A172 (cell line): ENCODE results near the gene SNRPD3. TPM values are rescaled to one million over a fixed set of nuclear protein-coding genes. Genes with fewer than 3 reads are reported as not detected.

ENCODE experiments used
- DNase-seq: peaks from one replicate; pipeline ENCODE4 v3.0.0-alpha.2; 2015; ENCODE audit warnings: low spot score
- total RNA-seq: library from RNA; depleted of rRNA; stranded (reverse); fragments of >200 nt; shearing (Covaris generic); gene quantifications from 2 replicates; pipeline ENCODE4 v1.2.3, GENCODE V29; 2014

The SNRPD3 gene
- total RNA-seq, 1 experiment from 2014 or later: 187 TPM

DNA sequence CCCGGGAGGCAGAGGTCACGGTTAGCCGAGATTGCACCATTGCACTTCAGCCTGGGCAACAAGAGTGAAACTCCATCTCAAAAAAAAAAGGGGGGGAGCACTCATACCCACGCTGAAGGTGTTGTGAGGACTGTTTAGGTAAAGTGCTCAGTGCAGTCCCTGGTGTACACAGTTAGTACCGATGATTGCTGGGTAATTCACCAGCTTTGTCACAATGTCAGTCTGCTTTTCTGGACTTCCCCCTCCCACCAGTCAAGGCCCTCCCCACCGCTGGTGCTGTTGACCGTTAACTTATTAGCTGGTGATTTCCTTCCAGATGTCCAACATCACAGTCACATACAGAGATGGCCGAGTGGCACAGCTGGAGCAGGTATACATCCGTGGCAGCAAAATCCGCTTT lies 11.9 kb downstream of the SNRPD3 start:
- no peak for DNase-seq

- no peak for DNase-seq
Measured at GRCh38 chr22:24571266-24571665, 15.5 kb downstream of the SNRPD3 start.

DNA sequence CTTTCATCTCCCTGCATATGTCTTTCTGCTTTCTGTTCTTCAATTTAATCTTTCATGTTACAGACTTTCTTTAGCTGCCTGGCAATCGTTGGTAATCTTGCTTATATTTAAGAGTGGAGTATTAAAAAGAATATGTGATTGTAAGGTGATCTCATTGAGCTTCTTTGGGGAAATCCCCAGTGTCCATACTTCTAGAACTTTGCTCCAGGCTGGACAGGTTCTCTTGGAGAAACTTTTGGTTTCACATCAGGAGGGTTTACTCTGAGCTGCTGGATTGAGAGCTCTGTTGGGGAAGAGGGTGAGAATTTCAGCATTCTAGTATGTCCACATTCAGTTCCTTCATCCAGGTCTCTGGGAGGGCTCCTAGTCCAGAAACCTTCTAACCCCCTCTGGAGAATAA lies 21.0 kb downstream of the SNRPD3 start:
- DNase-seq: no peak

DNA sequence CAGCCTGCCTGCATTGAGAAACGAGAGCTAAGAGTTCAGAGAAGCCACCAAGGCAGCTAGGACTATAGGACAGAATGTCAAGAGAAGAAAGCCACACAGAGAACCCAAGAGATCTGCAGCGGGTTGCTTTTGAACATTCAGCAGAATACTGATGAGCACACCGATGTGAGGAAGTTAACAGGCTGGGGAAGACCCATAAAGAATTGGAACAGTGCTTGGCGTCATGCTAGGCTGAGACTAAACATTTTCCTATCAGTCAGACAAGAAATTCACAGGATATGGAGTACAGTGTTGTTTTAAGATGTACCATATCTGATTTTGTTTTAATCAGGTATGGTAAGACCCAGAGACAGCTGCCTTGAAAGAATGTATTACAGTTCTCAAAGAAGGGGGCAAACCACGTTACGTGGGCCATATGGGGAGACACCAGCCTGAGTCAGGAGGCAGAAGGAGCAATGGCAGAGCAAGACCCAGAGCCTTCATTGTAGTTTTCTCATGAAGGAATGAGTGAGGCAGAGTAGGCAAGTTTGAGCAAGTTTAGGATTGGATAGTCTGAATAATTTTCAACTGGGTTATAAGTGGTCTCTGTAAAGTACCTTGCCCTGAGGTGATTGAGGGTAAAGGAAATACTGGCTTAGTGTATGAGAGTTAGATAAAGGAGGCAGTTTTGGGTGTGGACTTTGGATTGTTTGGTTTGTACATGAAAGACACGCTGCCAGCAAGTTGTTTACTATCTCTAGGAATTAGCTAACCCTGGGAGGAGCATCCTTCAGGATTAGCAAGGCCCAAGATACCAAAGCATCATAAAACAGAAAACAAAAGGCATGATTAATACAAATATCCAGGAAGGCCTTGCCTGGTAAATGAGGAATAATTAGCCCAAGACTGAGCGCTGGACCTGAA lies 22.8 kb downstream of the SNRPD3 start:
- DNase-seq: no peak

- DNase-seq: no peak
Measured at GRCh38 chr22:24579258-24579601, 23.4 kb downstream of the SNRPD3 start.

DNA sequence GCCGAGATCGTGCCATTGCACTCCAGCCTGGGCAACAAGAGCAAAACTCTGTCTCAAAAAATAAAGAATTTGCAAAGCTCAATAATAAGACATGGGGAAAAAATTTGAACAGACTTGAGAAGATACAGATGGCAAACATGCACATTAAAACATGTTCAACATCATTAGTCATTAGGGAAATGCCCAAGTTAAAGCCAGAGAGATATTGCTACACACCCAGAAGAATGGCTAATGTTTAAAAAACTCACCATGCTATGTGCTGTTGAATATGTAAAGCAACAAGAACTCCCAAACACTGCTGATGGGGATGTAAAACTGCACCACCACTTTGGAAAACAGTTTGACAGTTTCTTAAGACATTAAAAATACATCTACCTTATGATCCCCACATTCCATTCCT lies 24.5 kb downstream of the SNRPD3 start:
- DNase-seq: peak; percentile 23

- DNase-seq: no peak
Measured at GRCh38 chr22:24582056-24582814, 26.4 kb downstream of the SNRPD3 start.

DNA sequence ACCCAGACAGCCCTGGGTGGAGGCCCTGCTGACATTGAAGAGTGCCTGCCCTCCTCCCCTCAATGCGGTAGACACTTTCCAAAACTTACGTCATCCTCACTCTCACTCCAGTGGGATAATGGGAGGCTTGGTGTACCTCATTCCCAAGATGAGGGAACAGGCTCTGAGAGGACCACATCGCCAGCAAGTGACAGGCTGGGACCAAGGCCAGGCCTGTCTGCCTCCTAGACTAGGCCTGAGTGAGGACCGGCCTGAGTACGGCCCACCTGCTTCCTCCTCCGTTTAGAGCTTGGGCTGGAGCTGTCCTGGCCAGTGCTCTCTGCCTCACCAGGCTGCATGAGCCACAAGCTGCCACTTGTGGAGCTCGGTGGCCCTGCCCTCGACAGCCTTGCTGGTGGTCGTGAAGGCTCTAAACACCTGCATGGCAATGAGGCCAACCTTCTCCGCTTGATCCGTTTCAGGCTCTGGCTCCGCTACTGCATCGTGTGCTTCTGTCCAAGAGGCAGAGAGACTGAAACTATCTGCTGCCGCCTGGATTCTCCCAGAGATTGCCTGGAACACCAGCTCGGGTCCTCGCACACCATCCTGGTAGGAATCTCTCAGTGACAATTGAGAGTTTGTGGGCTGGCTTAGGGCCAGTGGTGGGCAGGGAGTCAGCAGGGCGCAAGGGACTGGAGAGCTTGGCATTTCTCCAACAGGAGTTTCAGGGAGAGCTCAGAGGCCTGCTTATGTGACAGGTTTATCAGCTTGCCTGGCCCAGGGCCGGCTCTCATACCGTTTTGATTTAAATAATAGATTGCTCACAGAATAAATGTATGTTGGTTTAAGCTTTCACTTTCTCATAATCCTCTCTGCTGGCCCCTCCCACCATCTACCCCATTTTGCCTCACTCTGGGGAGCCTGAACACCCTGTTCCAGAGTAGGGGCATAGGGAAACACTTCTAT lies 27.7 kb downstream of the SNRPD3 start:
- peak; percentile 23 for DNase-seq

GRCh38 chr22:24584166-24584790 lies 28.5 kb downstream of the SNRPD3 start:
- DNase-seq: no peak

DNA sequence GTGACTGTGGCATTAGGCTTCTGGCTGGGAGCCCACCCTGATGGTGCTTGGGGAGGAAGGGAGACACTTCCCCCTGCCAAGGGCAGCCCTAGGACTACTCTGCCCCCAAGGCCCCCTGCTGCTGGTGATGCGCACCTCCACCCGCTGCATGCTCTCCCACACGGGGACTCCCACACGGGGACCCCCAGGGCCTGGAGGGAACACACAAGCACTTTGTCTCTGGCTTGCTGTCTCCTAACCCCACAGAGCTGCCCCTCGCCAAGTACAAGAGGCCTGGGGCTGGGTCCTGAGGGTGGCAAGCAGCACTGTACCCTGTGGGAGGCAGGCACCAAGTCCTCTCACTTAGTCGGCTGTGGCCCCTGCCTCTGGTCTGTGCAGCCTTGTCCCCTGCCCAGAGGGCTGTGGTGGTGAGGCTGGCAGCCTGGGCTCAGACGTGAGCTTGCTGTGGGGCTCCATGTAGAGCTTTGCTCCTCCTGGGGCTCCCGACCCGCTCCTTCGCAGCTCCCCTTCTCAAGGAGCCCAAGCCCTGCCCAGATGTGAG lies 29.1 kb downstream of the SNRPD3 start:
- no peak for DNase-seq

- no peak for DNase-seq
Measured at GRCh38 chr22:24585461-24585860, 29.7 kb downstream of the SNRPD3 start.

DNA sequence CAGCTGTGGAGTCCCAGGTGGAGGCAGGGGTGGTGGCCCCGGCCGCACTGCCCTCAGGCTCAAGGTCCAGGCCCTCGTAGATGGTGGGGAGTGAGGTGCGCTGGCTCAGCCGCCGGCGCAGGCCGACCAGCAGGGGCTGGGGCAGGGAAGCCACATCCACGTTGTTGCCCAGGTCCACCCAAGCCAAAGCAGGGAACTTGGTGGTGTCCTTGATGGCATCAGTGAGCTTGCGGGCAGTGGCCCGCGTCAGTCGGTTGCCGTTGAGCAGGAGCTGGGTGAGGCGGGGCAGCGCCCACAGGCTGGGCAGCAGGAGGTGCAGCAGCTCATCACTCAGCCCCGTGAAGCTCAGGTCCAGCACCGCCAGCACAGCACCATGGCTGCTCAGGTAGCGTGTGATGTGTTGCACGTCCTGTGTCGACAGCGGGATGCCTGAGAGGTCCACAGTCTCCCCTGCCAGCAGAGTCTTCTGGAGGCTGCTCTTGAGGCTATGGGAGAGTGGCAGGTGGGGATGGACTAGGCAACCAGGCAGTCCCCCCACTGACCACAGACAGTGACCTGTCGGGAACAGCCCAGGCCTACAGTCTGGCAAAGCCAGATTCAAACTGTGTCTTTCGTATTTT lies 30.2 kb downstream of the SNRPD3 start:
- no peak for DNase-seq

DNA sequence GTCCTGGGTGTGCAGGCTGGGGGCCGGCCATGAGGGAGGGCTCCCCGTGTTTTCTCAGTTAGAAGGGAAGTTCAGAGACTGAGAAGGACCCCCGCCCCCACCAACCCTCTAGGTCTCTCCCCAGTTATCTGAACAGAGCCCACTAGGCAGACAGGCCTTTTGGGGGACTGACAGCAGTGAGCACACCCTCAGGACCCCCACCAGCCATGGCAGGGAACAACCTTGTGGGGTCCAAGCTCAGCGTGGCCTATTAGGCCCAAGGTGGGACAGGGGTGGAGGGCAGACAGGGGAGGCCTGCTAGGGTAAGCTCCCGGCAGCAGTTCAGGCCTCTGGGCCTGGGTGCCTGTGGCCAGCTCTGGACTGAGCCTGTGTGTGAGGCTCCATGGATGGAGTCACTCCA lies 31.5 kb downstream of the SNRPD3 start:
- DNase-seq: no peak

DNA sequence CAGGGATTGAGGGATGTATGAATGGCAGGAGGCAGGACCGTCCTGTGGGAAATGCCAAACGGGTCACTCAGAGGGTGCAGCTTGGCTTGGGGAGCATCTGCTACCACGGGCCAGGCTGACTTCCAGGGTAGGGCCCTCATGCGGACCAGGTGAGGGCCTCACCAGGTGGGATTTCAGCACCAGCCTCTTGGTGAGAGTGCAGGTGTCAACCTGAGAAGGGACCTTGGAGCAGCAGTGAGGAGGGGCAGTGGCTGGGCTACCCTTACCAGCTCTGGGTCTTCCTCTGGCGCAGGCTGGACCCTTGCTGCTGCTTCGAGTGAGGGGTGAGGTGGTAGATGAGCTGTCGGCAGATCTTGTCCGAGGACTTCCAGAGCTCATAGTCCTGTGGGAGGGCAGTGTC lies 32.1 kb downstream of the SNRPD3 start:
- no peak for DNase-seq

DNA sequence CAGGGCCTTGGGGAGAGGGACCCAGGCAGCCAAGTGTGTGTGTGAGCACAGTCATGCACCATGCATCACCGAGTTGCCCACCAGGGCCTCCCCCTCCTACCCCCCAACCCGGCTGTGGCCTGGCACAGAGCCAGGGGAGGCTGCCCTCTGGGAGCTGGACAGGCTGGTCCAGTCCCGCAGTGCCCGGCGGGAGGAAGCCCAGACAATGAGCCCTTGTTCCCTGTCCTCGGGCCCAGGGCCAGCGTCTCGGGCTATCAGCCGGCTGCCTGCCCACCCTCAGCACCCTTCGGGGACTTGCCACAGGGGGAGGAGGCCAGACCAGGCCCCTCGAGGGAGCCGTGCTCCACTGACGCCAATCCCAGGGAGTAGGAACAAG lies 32.6 kb downstream of the SNRPD3 start:
- no peak for DNase-seq

DNA sequence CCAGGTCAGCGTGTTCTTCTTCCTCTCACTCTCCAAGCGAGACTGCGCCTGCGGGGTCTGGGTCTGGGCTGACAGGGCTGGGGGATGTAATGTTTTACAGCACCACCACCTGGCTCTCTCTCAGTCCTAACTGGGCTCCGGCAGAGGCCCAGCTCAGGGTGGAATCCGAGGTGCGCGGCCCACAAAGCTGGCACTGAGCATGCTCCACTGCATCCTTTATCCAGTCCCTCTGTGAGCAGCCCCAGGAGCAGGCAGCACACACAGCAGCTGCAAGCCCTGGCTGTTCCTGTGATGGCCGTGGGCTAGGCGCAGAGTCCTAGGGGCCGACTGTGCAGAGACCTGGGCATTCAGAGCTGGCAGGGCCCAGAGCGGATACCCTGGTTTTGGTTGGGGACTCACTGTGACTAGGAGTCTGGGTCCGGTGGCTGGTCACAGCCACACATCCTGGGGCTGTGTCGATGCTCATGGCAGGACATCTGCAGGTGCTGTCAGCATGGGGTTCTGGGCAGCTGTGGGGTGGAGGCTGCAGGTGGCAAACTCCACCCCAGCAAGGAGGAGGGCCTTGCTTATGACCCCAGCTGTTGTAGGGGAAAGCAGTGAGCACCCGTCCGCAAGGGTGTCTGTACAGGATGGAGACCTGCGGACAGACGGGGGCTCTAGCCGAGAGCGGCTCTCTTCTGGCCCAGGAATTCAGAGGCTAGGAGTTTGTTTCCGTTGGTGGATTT lies 33.1 kb downstream of the SNRPD3 start:
- DNase-seq: no peak

GRCh38 chr22:24589518-24590030 lies 33.8 kb downstream of the SNRPD3 start:
- DNase-seq: no peak

GRCh38 chr22:24590596-24591173 lies 34.9 kb downstream of the SNRPD3 start:
- no peak for DNase-seq

GRCh38 chr22:24591286-24591830 lies 35.6 kb downstream of the SNRPD3 start:
- DNase-seq: no peak
